ENCODE results near the gene INCA1.

Gene INCA1

DNA sequence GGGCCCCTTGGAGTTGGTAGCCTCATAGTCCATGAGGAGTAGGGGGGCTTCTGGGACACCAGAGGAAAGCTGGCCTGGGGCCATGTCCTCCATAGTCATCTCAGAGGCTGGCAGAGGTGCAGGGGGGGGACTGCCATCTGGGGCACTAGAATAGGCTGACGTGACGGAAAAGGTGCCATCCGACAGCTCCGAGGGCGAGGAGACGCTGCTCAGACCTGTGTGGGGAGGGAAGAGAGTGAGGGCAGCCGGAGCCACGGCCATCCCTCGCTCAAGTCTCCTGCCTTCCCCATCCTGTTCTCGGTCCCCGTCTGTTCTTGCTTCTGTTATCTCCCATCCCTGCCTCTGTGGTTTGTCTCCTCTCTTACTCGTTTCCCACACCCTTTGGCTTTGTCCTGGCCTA lies 25.0 kb downstream of the INCA1 start:
- Histone ChIP-seq H3K27me3 (ENCODE audit: insufficient read depth, low read length) (no peaks in the 10 kb centered on the region), H3K4me2 (ENCODE audit: low read length) (no peak overlapping the region), H3K4me1 (ENCODE audit: insufficient read depth, low read length, severe bottlenecking) (peaks cover 15% of the 10 kb centered on the region), H2AFZ (ENCODE audit: low read length) (no peak overlapping the region), H4K20me1 (ENCODE audit: insufficient read depth, low read length) (no peaks in the 10 kb centered on the region), H3K36me3 (ENCODE audit: insufficient read depth, low read length) (peaks cover 59% of the 10 kb centered on the region; the same call in 1 of the 2 replicates), H3F3A (ENCODE audit: insufficient read depth, low read length) (no peaks in the 10 kb centered on the region), H3K79me2 (ENCODE audit: insufficient read depth, low read length) (no peaks in the 10 kb centered on the region), H3K4me3 (ENCODE audit: low read depth, low read length, poor library complexity, severe bottlenecking) (no peak overlapping the region), H3K9ac (ENCODE audit: low read length) (no peak overlapping the region), H3K27ac (ENCODE audit: low read depth, low read length, poor library complexity, severe bottlenecking) (no peak overlapping the region), H3K9me3 (ENCODE audit: low read length) (no peaks in the 10 kb centered on the region), H3K9me2 (ENCODE audit: low read depth, low read length) (no peaks in the 10 kb centered on the region)
- TF ChIP-seq EZH2 (IDR thresholded peaks at IDR 0.05; ENCODE audit: borderline replicate concordance, low read length), result no peak
- TF ChIP-seq, protein P1, sequence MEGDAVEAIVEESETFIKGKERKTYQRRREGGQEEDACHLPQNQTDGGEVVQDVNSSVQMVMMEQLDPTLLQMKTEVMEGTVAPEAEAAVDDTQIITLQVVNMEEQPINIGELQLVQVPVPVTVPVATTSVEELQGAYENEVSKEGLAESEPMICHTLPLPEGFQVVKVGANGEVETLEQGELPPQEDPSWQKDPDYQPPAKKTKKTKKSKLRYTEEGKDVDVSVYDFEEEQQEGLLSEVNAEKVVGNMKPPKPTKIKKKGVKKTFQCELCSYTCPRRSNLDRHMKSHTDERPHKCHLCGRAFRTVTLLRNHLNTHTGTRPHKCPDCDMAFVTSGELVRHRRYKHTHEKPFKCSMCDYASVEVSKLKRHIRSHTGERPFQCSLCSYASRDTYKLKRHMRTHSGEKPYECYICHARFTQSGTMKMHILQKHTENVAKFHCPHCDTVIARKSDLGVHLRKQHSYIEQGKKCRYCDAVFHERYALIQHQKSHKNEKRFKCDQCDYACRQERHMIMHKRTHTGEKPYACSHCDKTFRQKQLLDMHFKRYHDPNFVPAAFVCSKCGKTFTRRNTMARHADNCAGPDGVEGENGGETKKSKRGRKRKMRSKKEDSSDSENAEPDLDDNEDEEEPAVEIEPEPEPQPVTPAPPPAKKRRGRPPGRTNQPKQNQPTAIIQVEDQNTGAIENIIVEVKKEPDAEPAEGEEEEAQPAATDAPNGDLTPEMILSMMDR (IDR thresholded peaks at IDR 0.05; ENCODE audit: low read length), result no peak

DNA sequence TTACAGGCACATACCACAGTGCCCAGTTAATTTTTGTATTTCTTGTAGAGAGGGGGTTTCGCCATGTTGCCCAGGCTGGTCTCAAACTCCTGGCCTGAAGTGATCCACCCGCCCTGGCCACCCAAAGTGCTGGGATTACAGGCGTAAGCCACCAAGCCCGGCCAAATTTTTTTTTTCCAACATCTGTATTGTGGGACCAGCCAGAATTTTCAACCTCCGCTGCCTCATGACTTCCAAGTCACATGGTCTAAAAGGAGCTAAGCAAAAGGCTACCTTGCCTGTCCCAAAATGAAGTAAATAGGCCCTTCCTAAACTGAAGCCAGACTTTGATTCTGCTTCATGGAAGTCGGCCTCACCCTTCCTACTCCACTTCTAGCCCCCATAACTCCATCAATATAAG lies 25.5 kb downstream of the INCA1 start:
- Histone ChIP-seq H3K4me2 (ENCODE audit: low read length) (no peak overlapping the region), H2AFZ (ENCODE audit: low read length) (no peak overlapping the region), H3K4me3 (ENCODE audit: low read depth, low read length, poor library complexity, severe bottlenecking) (no peak overlapping the region), H3K27ac (ENCODE audit: low read depth, low read length, poor library complexity, severe bottlenecking) (no peak overlapping the region), H3K9me2 (ENCODE audit: low read depth, low read length) (no peaks in the 10 kb centered on the region), H3K9ac (ENCODE audit: low read length) (no peak overlapping the region), H3F3A (ENCODE audit: insufficient read depth, low read length) (no peaks in the 10 kb centered on the region), H3K4me1 (ENCODE audit: insufficient read depth, low read length, severe bottlenecking) (peaks cover 16% of the 10 kb centered on the region), H3K9me3 (ENCODE audit: low read length) (no peaks in the 10 kb centered on the region), H3K36me3 (ENCODE audit: insufficient read depth, low read length) (peaks cover 54% of the 10 kb centered on the region; the same call in 1 of the 2 replicates), H3K79me2 (ENCODE audit: insufficient read depth, low read length) (no peaks in the 10 kb centered on the region), H3K27me3 (ENCODE audit: insufficient read depth, low read length) (no peaks in the 10 kb centered on the region), H4K20me1 (ENCODE audit: insufficient read depth, low read length) (no peaks in the 10 kb centered on the region)
- no peak for TF ChIP-seq EZH2 (IDR thresholded peaks at IDR 0.05; ENCODE audit: borderline replicate concordance, low read length)

DNA sequence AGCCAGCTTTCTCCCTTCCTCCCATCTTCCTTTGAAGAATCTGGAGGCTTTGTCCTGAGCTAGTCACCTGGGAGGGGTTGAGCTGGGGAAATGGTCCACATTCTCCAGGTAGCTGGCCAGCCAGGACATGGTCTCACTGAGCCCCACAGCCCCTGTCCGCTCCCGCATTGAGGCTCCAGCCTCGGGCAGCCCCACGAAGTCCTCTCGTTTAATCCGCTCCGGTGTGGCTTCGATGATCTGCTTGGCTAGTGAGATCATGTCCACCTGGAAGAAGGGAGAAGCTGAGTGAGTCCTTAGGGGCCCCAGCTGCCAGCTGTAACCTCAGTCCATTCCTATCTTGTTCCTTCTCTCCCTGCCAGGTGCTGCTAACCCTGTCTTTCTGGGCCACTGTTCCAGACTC lies 27.0 kb downstream of the INCA1 start:
- Histone ChIP-seq H4K20me1 (ENCODE audit: insufficient read depth, low read length) (no peaks in the 10 kb centered on the region), H3K4me2 (ENCODE audit: low read length) (no peak overlapping the region), H3F3A (ENCODE audit: insufficient read depth, low read length) (no peaks in the 10 kb centered on the region), H3K4me1 (ENCODE audit: insufficient read depth, low read length, severe bottlenecking) (peaks cover 25% of the 10 kb centered on the region), H3K9me3 (ENCODE audit: low read length) (no peaks in the 10 kb centered on the region), H3K79me2 (ENCODE audit: insufficient read depth, low read length) (0 out of 2 replicates have a peak, but pooled peaks cover 3% of the 10 kb centered on the region), H3K4me3 (ENCODE audit: low read depth, low read length, poor library complexity, severe bottlenecking) (no peak overlapping the region), H3K9me2 (ENCODE audit: low read depth, low read length) (no peaks in the 10 kb centered on the region), H3K27me3 (ENCODE audit: insufficient read depth, low read length) (no peaks in the 10 kb centered on the region), H3K27ac (ENCODE audit: low read depth, low read length, poor library complexity, severe bottlenecking) (no peak overlapping the region), H3K9ac (ENCODE audit: low read length) (no peak overlapping the region), H2AFZ (ENCODE audit: low read length) (no peak overlapping the region), H3K36me3 (ENCODE audit: insufficient read depth, low read length) (peaks cover 58% of the 10 kb centered on the region; the same call in 1 of the 2 replicates)
- TF ChIP-seq, protein P1 (IDR thresholded peaks at IDR 0.05; ENCODE audit: low read length), result no peak
- TF ChIP-seq EZH2 (IDR thresholded peaks at IDR 0.05; ENCODE audit: borderline replicate concordance, low read length), result no peak

DNA sequence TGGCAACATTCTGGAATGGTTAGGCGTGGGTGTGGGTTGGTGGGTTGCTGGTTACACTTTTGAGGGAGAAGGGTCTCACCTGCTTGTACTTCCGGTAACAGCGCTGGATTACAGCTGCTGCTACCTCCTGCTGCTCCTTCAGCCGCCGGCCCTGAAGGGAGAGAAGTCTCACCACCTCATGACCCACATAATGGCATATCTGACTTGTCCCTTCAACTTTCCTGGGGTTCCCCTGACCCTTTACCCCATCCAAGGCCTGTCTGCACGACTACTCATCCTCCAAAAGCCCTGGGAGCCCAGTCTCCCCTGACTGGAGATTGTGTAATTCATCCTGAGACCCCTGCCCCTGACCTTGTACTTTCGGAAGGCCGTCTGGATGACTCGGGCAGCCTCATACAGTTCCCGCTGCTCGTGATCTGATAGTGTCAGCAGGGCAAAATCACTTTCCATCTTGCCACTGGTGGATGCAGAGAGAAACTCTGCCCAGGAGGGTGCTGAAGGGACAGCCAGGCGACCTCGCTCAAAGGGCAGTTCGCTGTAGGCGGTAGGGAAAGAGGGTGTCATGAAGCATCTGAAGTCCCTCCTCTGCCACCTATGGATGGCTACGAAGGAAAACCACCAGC lies 27.7 kb downstream of the INCA1 start:
- no peaks in the 10 kb centered on the region for H4K20me1 ChIP-seq (ENCODE audit: insufficient read depth, low read length)
- no peaks in the 10 kb centered on the region for H3K27me3 ChIP-seq (ENCODE audit: insufficient read depth, low read length)
- no peak overlapping the region for H3K9ac ChIP-seq (ENCODE audit: low read length)
- H3K9me2 ChIP-seq (ENCODE audit: low read depth, low read length), result no peaks in the 10 kb centered on the region
- H3K9me3 ChIP-seq (ENCODE audit: low read length), result no peaks in the 10 kb centered on the region
- H3K79me2 ChIP-seq (ENCODE audit: insufficient read depth, low read length), result 0 out of 2 replicates have a peak, but pooled peaks cover 3% of the 10 kb centered on the region
- H3K4me2 ChIP-seq (ENCODE audit: low read length), result no peak overlapping the region
- peaks cover 61% of the 10 kb centered on the region; the same call in 1 of the 2 replicates for H3K36me3 ChIP-seq (ENCODE audit: insufficient read depth, low read length)
- no peak overlapping the region for H3K4me3 ChIP-seq (ENCODE audit: low read depth, low read length, poor library complexity, severe bottlenecking)
- TF ChIP-seq EZH2 (IDR thresholded peaks at IDR 0.05; ENCODE audit: borderline replicate concordance, low read length), result no peak
- TF ChIP-seq, protein P1 (IDR thresholded peaks at IDR 0.05; ENCODE audit: low read length), result no peak
- peaks cover 25% of the 10 kb centered on the region for H3K4me1 ChIP-seq (ENCODE audit: insufficient read depth, low read length, severe bottlenecking)
- no peaks in the 10 kb centered on the region for H3F3A ChIP-seq (ENCODE audit: insufficient read depth, low read length)
- H2AFZ ChIP-seq (ENCODE audit: low read length), result no peak overlapping the region
- no peak overlapping the region for H3K27ac ChIP-seq (ENCODE audit: low read depth, low read length, poor library complexity, severe bottlenecking)
